ENCODE measurements around the gene ZEB2. TPM values are rescaled to one million over a fixed set of nuclear protein-coding genes. Genes with fewer than 3 reads are reported as not detected.
A peak's percentile ranks its signal among the peaks of the same experiment; 100 is the strongest.

ZEB2 gene
- total RNA-seq, 4 donors from 2014 or later: 35.9 to 177 (median 120) TPM

DNA sequence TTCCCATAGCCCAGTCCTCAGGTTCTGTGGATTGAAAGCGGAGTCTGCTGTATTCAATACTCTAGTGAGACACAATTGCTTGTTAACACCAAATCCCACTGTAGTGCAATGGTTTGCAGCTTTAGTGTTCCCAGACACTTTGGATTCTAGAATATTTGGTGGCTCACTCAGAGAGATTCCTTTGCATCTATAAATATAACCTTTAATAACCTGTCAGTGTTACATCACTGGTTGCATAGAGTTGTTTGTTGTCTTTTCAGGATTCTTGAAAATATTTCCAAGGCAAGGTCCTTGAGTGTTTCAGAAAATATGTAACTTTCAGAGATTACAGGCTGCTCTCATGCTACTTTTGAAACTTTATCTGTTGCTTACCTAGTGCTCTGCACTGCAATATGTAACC, 157.5 kb downstream of the ZEB2 start:
- no peaks in the 10 kb centered on the region for H3K4me1 ChIP-seq
- H3K27ac ChIP-seq: no peak overlapping the region
- H3K36me3 ChIP-seq: no peaks in the 10 kb centered on the region
- TF ChIP-seq, protein P1, sequence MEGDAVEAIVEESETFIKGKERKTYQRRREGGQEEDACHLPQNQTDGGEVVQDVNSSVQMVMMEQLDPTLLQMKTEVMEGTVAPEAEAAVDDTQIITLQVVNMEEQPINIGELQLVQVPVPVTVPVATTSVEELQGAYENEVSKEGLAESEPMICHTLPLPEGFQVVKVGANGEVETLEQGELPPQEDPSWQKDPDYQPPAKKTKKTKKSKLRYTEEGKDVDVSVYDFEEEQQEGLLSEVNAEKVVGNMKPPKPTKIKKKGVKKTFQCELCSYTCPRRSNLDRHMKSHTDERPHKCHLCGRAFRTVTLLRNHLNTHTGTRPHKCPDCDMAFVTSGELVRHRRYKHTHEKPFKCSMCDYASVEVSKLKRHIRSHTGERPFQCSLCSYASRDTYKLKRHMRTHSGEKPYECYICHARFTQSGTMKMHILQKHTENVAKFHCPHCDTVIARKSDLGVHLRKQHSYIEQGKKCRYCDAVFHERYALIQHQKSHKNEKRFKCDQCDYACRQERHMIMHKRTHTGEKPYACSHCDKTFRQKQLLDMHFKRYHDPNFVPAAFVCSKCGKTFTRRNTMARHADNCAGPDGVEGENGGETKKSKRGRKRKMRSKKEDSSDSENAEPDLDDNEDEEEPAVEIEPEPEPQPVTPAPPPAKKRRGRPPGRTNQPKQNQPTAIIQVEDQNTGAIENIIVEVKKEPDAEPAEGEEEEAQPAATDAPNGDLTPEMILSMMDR (IDR thresholded peaks at IDR 0.05): no peak
- no peak for TF ChIP-seq POLR2A (IDR thresholded peaks at IDR 0.05)
- H3K27me3 ChIP-seq: no peaks in the 10 kb centered on the region
- no peak for DNase-seq
- no peaks in the 10 kb centered on the region for H3K9me3 ChIP-seq
- intact Hi-C loops (cut with DNase I; ENCODE audit: low total_unique reads): no loop called here
- no peak overlapping the region for H3K4me3 ChIP-seq

GRCh38 chr2:144361742-144362141, 158.2 kb downstream of the ZEB2 start:
- TF ChIP-seq, protein P1 (IDR thresholded peaks at IDR 0.05): no peak
- TF ChIP-seq POLR2A (IDR thresholded peaks at IDR 0.05): no peak
- no peak for DNase-seq
- H3K4me3 ChIP-seq: no peak overlapping the region
- H3K27ac ChIP-seq: no peak overlapping the region
- H3K4me1 ChIP-seq: no peaks in the 10 kb centered on the region
- intact Hi-C loops (cut with DNase I; ENCODE audit: low total_unique reads): no loop called here
- no peaks in the 10 kb centered on the region for H3K27me3 ChIP-seq
- no peaks in the 10 kb centered on the region for H3K36me3 ChIP-seq
- H3K9me3 ChIP-seq: no peaks in the 10 kb centered on the region

DNA sequence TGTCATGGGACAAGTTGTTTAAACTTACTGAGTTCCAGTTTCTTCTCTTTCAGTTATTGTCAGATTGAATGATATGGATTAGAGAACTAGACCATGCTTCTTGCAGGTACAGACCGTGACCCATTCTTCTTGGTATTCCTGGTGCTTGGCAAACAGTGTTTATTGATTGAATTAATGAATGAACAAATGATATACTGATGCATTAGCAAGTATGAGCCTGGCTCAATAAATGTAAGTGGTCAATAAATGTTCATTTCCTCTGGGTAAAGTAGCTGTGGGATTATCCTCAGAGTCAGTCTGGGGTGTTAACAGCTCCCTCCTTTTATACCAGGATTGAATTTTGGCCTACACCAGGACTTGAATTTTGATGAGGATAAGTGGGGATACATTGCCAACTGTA, 160.2 kb downstream of the ZEB2 start:
- H3K27ac ChIP-seq: no peak overlapping the region
- no peak overlapping the region for H3K4me3 ChIP-seq
- no peaks in the 10 kb centered on the region for H3K27me3 ChIP-seq
- no peak for TF ChIP-seq POLR2A (IDR thresholded peaks at IDR 0.05)
- TF ChIP-seq, protein P1 (IDR thresholded peaks at IDR 0.05): no peak
- no peak for DNase-seq
- no peaks in the 10 kb centered on the region for H3K36me3 ChIP-seq
- H3K4me1 ChIP-seq: no peaks in the 10 kb centered on the region
- H3K9me3 ChIP-seq: no peaks in the 10 kb centered on the region
- intact Hi-C loops (cut with DNase I; ENCODE audit: low total_unique reads): no loop called here

GRCh38 chr2:144358979-144359541, 160.9 kb downstream of the ZEB2 start:
- Histone ChIP-seq H3K4me3 (no peak overlapping the region), H3K4me1 (no peaks in the 10 kb centered on the region), H3K36me3 (no peaks in the 10 kb centered on the region), H3K27me3 (no peaks in the 10 kb centered on the region), H3K27ac (peak overlapping the region in 1 of 2 donors; percentile 31), H3K9me3 (no peaks in the 10 kb centered on the region)
- no peak for TF ChIP-seq POLR2A (IDR thresholded peaks at IDR 0.05)
- TF ChIP-seq, protein P1 (IDR thresholded peaks at IDR 0.05): no peak
- intact Hi-C loops (cut with DNase I; ENCODE audit: low total_unique reads): no loop called here
- DNase-seq: no peak

DNA sequence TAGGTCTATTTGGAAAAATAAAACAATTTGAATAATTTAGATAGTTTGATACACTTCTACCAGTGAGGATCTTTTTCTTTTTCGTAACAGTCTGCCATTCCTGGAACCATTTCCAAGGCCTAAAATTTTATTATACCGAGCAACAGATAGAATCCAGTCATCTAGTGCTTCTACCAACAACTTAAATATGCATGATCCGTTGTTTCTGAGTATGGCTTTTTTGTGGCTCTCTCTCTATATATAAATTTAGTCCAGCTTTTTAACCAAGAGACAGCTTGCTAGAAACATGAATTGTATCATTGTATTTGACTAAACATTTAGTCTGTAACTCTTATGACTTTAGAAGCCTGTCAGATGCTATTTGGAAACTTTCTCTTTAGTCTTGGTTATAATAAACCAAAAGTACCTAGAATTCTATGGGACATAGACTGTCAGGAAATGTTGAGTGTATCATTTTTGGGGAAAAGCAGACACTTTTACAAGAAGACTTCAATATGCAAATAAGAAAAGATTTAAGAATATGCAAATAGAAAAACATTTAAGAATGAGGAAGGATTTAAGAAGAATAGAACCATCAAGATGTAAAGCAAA, 161.4 kb downstream of the ZEB2 start:
- no peak overlapping the region for H3K4me3 ChIP-seq
- TF ChIP-seq, protein P1 (IDR thresholded peaks at IDR 0.05): no peak
- TF ChIP-seq POLR2A (IDR thresholded peaks at IDR 0.05): no peak
- DNase-seq: no peak
- H3K4me1 ChIP-seq: no peaks in the 10 kb centered on the region
- no peaks in the 10 kb centered on the region for H3K36me3 ChIP-seq
- no peaks in the 10 kb centered on the region for H3K27me3 ChIP-seq
- H3K9me3 ChIP-seq: no peaks in the 10 kb centered on the region
- H3K27ac ChIP-seq: peak overlapping the region in 1 of 2 donors; percentile 31
- intact Hi-C loops (cut with DNase I; ENCODE audit: low total_unique reads): no loop called here

Measured in uterus (tissue), 4 donors.